COLO668 (cell line): ENCODE results near the gene SMC6.
A peak's percentile ranks its signal among the peaks of the same experiment; 100 is the strongest.

Source experiments
- DNase-seq: peaks from one replicate; lab custom pipeline; 2025; ENCODE audit not compliant: unreplicated experiment; lab: John Stamatoyannopoulos, UW

Gene SMC6

DNA sequence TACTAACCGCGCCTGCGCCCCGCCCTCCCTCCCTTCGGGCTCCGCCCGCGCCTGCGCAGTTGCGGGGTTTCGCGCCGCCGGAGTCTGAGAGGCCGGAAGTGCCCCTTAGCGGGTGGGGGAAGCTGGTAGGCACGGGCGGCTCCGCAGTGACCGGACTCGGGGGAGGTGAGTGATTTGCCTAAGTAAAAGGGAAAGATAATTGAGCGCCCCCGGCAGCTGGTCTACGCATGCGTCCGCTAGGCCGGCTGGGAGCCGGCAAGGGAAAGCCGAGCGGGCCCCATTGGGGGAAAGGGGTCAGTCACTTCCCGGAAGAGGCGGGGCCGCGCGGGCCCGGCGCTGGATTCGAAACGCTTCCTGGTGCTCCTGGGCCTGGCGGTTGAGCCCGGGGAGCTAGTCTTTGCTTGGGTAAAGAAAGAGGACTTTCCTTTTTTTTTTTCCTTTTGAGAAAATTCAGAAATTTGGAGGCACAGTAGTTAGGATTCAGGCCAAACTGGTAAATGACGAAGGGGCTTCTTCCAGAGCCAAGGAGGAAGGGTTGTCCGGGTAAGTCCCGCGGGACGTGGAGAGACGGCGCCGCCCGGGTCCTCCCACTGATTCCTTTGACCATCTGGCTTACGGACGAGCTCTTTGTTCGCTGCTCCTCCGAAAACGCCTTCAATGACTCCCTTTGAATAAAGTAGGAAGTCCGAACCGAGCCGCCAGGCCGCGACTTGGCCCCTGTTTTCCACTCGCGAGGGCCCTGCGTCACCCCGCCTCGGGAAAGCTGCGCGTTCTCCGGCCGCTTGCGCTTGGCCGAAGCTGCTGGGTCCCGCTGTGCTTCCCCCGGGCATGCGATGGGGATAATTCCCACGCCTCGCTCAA, at the start of gene SMC6, which contains the start of gene GEN1:
Gene SMC6, minus strand, starts transcription at position 8 of the 861 bp plus-strand sequence. CDS start 7,864 bp downstream, outside the sequence.
Gene GEN1, plus strand, starts transcription at position 336 of the 861 bp plus-strand sequence. CDS start 5,806 bp downstream, outside the sequence.
- peak; percentile 97 for DNase-seq

DNA sequence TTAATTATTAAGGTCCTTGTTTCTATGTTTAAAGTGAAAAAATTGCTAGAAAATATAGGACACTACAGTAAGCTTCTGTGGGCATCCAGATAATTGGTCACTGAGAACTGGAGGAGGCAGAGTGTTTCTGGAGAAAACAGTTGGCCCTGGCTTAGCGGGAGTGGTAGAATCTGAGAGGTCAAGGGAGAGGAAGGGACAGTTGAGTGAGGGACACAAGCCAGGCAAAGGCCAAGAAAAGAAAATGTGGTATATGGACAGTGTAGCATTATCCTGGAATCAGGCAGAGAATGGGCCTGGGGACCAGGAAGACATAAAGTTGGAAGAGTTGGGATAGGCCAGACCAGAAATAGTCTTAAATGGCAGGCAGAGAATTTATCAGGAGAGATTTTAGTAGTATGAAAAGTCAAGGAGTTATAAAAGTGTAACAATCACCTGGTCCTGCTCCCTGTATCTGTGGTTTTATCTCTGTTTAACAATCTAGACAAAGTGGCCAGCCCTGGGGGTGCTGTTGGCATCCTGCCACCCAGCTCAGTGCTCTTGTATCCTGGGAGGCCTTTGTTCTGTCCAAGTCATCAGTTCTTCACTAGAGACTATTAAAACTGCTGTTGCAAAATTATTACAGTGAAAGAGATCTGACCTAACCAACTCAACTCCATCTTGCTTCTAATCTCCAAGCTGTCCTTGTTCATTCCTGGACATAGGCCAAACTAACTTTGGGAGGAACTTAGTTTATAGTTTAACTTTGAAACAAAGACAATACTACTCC, 47.3 kb upstream of the SMC6 start:
- peak; percentile 66 for DNase-seq

GRCh38 chr2:17800219-17800618, 46.6 kb upstream of the SMC6 start:
- DNase-seq = peak; percentile 48

GRCh38 chr2:17799301-17800120, 45.9 kb upstream of the SMC6 start:
- no peak for DNase-seq

DNA sequence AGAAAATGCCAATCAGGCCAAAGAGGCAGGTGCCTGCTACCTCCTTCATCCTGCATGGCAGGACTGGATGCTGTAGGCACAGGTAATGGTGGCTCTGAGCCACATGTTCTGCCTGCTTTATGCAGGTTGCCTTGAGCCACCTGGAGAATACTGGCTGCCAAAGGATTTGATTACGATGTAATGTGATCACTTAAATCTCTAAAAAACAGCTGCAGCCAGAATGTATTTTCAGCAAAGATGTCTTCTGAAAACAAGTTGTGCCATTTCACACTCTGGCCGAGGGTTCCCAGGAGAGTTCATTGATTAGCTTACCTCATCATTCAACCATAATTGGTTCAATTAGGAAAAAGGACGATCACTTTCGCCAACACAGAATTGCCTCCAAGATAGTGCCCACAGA, 44.7 kb upstream of the SMC6 start:
- no peak for DNase-seq

GRCh38 chr2:17795309-17795708, 41.7 kb upstream of the SMC6 start:
- no peak for DNase-seq

- DNase-seq = no peak
Observed at GRCh38 chr2:17793803-17794354, 40.3 kb upstream of the SMC6 start.

DNA sequence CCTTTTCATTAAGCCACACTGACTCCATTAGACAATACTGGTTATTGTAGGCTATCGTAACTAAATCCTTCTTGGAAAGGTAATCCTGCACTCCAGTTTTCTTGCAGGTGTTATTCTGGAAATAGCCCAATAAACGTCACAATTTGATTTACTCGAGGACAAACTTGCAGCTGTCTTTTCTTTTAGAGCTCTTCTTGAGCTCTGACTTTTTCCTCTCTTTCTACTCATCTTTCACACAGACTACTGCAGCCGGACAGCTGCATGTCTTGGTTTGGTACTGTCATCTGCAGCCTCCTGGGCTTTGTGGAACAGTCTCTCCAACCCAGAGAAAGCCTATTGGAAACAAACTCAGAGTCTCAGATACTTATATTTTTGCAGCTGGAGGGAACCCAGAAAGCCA, 39.7 kb upstream of the SMC6 start:
- no peak for DNase-seq

GRCh38 chr2:17792515-17792914, 38.9 kb upstream of the SMC6 start:
- no peak for DNase-seq

DNA sequence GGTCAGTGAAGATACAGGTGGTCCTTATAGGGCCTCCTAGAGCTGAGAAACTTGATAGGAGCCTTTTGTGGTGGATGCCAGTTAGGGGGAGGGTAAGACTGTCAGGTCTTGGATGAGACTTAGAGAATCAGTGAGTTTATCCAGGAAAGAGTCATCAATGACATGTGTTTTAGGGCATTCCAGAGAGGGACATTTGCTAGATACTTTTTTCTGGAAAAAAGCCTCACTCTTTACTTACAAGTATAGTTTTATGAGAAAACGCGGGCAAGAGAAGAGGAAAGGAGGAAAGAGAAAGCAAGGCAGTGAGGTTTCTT, 38.2 kb upstream of the SMC6 start:
- no peak for DNase-seq

GRCh38 chr2:17791121-17791816, 37.7 kb upstream of the SMC6 start:
- DNase-seq = no peak

- no peak for DNase-seq
Observed at GRCh38 chr2:17790536-17790935, 36.9 kb upstream of the SMC6 start.

- no peak for DNase-seq
Observed at GRCh38 chr2:17788773-17789172, 35.2 kb upstream of the SMC6 start.

- no peak for DNase-seq
Observed at GRCh38 chr2:17786727-17787126, 33.1 kb upstream of the SMC6 start.

GRCh38 chr2:17781482-17781881, 27.9 kb upstream of the SMC6 start:
- no peak for DNase-seq

- no peak for DNase-seq
Observed at GRCh38 chr2:17780546-17780945, 26.9 kb upstream of the SMC6 start.

GRCh38 chr2:17772532-17772931, 18.9 kb upstream of the SMC6 start:
- DNase-seq = no peak

GRCh38 chr2:17771956-17772355, 18.3 kb upstream of the SMC6 start:
- no peak for DNase-seq

DNA sequence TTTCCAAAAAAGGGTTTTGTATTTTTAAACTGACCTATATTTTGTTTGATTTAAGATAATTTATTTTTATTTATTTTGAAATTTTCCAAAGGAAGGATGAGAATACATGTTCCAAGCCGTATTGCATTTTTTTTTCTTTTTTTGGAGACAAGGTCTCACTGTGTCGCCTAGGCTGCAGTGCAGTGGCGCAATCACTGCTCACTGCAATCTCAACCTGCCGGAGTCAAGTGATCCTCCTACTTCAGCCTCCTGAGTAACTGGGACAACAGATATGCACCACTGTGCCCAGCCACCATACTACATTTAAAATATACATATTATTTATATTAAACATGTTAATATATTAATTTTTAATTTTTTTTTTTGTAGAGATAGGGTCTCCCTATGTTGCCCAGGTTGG, 15.3 kb upstream of the SMC6 start:
- DNase-seq = no peak

DNA sequence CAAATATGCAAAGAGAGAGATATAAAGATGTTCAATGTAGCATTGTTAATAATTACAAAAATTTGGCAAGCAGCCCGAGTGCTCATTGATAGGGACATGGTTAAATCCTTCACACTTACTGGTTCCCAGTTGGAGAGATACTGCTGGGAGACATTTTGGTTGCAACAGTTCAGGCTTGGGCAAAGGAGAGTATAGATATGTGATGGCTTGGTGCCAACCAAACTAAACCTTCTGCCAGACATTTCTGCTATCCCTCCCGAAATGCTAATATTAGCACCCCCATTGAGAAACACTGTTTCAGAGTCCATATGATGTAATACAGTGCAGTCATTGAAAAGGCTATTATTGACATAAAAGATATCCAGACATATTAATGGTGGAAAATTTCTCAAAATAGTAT, 11.8 kb upstream of the SMC6 start:
- DNase-seq = no peak
